Testis (tissue), 3 donors: Measurements from ENCODE around the gene MCM3AP. TPM values are rescaled to one million over a fixed set of nuclear protein-coding genes. Genes with fewer than 3 reads are reported as not detected.
A peak's percentile ranks its signal among the peaks of the same experiment; 100 is the strongest.

ENCODE experiments used
- DNase-seq: peaks from one replicate; pipeline ENCODE4 v3.0.0-alpha.2; 2019
- H3K27ac ChIP-seq, 2 donors: fragments of 200-600 bp; sonication (generic); one replicate each; pipeline ENCODE4 v1.5.1; 2019
- H3K27me3 ChIP-seq: fragments of 200-600 bp; sonication (generic); one replicate; pipeline ENCODE4 v1.5.1; 2019
- H3K36me3 ChIP-seq: fragments of 200-600 bp; sonication (generic); one replicate; pipeline ENCODE4 v1.5.1; 2017; ENCODE audit warnings: low read depth; ENCODE audit errors: missing control alignments
- H3K4me1 ChIP-seq: fragments of 200-600 bp; sonication (generic); one replicate; pipeline ENCODE4 v1.5.1; 2019
- H3K4me3 ChIP-seq, 2 donors: fragments of 200-600 bp; sonication (generic); one replicate each; pipeline ENCODE4 v1.5.1; 2017 to 2019
- H3K9me3 ChIP-seq: fragments of 200-600 bp; sonication (generic); one replicate; pipeline ENCODE4 v1.5.1; 2017
- CTCF ChIP-seq, 3 experiments: fragments of 450-650 bp in 2 of 3; fragments of 200-600 bp in 1 of 3; sonication (generic) in 1 of 3; IDR thresholded peaks; one replicate each; pipeline ENCODE4 v1.5.1; 2016 to 2019; ENCODE audit warnings: antibody characterized with exemption in 3 of 3, mild to moderate bottlenecking in 2 of 3, moderate library complexity in 1 of 3
- POLR2A ChIP-seq: fragments of 450-650 bp; IDR thresholded peaks from one replicate; pipeline ENCODE4 v1.6.1; 2017; ENCODE audit warnings: antibody characterized with exemption, mild to moderate bottlenecking, moderate library complexity
- WGBS, 2 donors: methylation state at CpG; one replicate each; pipeline ENCODE4 v1.1.5; 2018; 5-methylcytosine and 5-hydroxymethylcytosine counted together
- intact Hi-C: fragments of 100-400 bp; cut with DNase I; formaldehyde crosslinking; loops from one replicate; pipeline ENCODE4 v1.15.1; 2023; ENCODE audit warnings: low total_unique reads
- polyA plus RNA-seq: library from polyadenylated mRNA; stranded (reverse); fragments of 350-450 nt; fragmentation: Illumina TruSeq; extraction: RNeasy Lipid Tissue Mini Kit (QIAGEN cat#74804); gene quantifications from one replicate; pipeline ENCODE4 v1.2.3, GENCODE V29; 2014; ENCODE audit warnings: low read depth, low replicate concordance; ENCODE audit not compliant: insufficient read depth
- total RNA-seq, 2 donors: library from RNA; depleted of rRNA; stranded (reverse); fragments of >200 nt; gene quantifications; one replicate each; pipeline ENCODE4 v1.2.3, GENCODE V29; 2016

MCM3AP gene
- total and polyA plus RNA-seq, 3 donors from 2014 or later: 68.3 to 136 (median 107) TPM

- Histone ChIP-seq H3K9me3 (no peaks in the 10 kb centered on the region), H3K4me1 (peaks cover 9% of the 10 kb centered on the region), H3K36me3 (no peaks in the 10 kb centered on the region), H3K27ac (no peak overlapping the region), H3K27me3 (no peaks in the 10 kb centered on the region), H3K4me3 (no peak overlapping the region)
- TF ChIP-seq CTCF (IDR thresholded peaks at IDR 0.05) (no peak), POLR2A (no peak)
- DNase-seq: no peak
- intact Hi-C loops: no loop called here
- WGBS, 2 donors: 94% methylated on average over 6 to 20 of the region's 20 CpGs
Observed at GRCh38 chr21:46195595-46196195, 89.7 kb downstream of the MCM3AP start.

GRCh38 chr21:46194374-46195334, 90.8 kb downstream of the MCM3AP start:
- H3K27ac ChIP-seq: no peak overlapping the region
- no peaks in the 10 kb centered on the region for H3K9me3 ChIP-seq
- H3K27me3 ChIP-seq: no peaks in the 10 kb centered on the region
- intact Hi-C loops: no loop called here
- H3K36me3 ChIP-seq: no peaks in the 10 kb centered on the region
- no peak overlapping the region for H3K4me3 ChIP-seq
- no peak for TF ChIP-seq CTCF (IDR thresholded peaks at IDR 0.05)
- DNase-seq: peak; percentile 10
- 92 to 93% methylated on average over 18 to 34 of the region's 34 CpGs for WGBS, 2 donors
- peaks cover 14% of the 10 kb centered on the region for H3K4me1 ChIP-seq

- H3K4me1 ChIP-seq: peaks cover 15% of the 10 kb centered on the region
- DNase-seq: peak; percentile 9
Observed at GRCh38 chr21:46193829-46194373, 91.5 kb downstream of the MCM3AP start.

More at GRCh38 chr21:46193829-46194373, 91.5 kb downstream of the MCM3AP start:
- no peaks in the 10 kb centered on the region for H3K36me3 ChIP-seq
- H3K4me3 ChIP-seq: no peak overlapping the region
- H3K9me3 ChIP-seq: no peaks in the 10 kb centered on the region
- 85 to 89% methylated on average over 5 to 9 of the region's 10 CpGs for WGBS, 2 donors
- TF ChIP-seq CTCF (IDR thresholded peaks at IDR 0.05): no peak
- TF ChIP-seq POLR2A: no peak
- no peaks in the 10 kb centered on the region for H3K27me3 ChIP-seq
- intact Hi-C loops: no loop called here
- H3K27ac ChIP-seq: no peak overlapping the region
